Stimulated activated CD4-positive, alpha-beta T cell treated with anti-CD3 and anti-CD28 coated beads, TNF-alpha, amount 100 ng/mL, for 24 hours (primary cell): ENCODE measurements around the gene RAB22A.
A peak's percentile ranks its signal among the peaks of the same experiment; 100 is the strongest.

ENCODE experiments used
- DNase-seq, 3 experiments: peaks; one replicate each; pipeline ENCODE4 v3.0.0-alpha.2; 2020; ENCODE audit warnings: low read depth in 3 of 3

Gene RAB22A

DNA sequence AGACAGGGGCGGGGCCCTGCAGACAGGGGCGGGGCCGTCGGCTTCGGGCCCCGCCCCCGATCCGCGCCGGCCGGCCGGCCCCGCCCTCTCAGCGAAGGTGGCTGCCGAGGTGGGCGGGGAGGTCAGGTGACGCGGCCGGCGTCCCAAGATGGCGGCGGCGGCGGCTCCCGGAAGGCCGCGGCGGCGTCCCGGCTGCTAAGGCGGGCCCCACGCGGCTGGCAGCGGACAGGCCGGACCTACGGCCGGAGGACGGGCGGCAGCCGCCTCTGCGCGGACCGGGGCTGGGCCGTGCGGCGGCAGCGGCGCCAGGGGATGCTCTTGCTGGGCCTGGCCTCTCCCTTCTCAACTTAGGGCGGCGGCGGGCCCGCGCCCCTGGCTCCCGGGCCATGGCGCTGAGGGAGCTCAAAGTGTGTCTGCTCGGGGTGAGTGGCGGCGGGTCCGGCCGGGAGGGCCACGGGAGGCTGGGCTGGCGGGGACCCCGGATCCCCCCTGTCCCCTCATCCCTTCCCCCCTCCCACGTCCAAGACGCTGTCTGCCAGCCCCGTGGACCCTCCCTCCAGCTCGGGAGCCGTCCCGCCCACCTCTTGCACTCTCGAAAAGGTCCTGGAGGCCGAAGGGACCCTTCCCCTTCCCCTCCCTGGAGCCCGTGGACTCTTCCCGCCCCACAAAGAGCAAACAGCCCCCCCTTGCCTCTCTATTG is at the start of gene RAB22A:
Gene RAB22A (plus strand): TSS at position 125 of the 700 bp plus-strand sequence. CDS start 262 bp downstream, at position 387.
- peak; percentile 60 to 76 (median 63) for DNase-seq

- DNase-seq = no peak
Measured at GRCh38 chr20:58260006-58260405, 49.5 kb upstream of the RAB22A start.

DNA sequence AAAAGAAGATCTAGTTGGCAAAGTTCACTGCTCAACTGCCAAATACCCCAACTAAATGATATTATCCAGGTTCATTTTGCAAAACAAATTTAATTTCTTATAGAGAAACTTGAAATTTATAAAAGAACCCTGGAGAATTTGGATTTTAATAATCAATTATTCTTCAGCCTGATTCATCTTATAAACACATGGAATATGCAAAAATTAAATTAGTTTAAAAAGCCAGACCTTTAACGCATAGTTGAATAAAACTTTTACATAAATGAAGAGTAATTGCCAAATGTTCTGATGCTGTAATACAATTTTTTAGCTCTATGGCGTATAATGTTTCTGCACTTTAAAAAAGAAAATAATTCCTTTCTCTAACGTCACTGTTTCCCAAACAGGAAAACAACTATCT is 47.9 kb upstream of the RAB22A start:
- DNase-seq = no peak

DNA sequence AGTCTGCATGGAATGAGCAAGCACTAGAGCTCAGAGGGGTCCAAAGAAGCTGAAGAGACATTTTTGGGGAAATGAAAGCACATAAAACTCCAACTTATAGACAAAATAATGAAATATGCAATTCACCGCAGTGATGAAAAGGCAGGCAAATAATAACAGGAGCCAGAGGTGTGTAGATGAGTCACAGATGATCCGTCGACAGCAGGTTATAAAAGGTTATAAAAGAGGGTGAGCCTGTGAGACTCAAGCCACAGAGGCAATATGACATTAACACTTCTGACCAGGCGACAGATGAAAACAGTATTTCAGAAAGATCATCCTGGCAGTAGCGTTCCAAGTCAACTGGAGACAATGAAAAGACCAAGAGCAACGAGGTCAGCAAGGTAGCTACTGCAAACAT is 45.2 kb upstream of the RAB22A start:
- no peak for DNase-seq

GRCh38 chr20:58267389-58268215 is 41.9 kb upstream of the RAB22A start:
- no peak for DNase-seq

DNA sequence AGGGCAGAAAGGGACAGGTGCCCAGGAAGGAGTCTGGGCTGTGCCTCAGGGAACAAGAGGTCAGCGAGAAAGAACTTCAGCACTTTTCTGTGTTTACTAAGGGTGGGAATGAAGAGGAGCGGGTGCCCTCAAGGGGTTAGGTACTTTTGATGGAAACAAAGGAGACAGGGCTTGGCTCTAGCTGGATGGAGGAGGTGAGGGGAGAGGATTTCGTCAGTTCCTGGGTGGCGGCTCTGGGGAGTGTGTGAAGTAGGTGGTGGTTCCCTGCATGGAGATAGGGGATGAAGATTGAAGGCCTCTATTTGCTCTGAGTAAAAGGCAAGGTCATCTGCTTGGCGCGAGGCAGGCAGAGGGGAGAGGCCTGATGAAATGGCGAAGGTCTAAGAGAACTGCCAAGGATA is 41.1 kb upstream of the RAB22A start:
- DNase-seq = no peak

DNA sequence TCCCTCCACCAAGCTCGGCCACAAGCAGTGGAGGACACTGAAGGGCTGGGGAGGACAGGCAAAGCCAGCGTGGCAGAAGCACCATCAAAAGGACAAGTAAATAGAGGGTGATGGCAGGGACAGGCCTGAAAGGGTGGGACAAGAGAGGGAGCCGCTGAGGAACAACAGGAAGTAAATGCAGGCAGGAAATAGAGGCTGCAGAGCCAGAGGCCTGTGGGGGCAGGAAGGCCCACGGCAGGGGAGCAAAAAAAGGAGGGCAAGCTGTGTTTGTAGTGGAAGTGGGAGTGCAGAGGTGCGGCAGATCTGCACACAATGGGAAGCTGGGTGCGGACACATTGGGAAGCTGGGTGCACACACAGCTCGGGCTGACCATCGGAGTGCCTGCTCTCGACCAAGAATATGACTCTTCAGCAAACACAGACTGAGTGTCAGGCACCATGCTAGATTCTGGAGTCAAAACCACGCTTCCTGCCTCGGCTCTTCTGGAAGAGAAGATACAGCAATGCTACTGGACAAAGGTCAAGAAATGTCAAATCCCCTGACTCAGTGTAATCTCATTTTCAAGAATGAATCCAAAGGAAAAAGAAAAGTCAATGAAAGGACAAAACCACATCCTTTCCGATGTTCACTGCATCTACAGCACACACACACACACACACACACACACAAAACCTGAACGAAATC is 40.4 kb upstream of the RAB22A start:
- DNase-seq = no peak

- DNase-seq = peak in 2 of 3 experiments; percentile 18 to 50
Measured at GRCh38 chr20:58271606-58272351, 37.7 kb upstream of the RAB22A start.

GRCh38 chr20:58274384-58274783 is 35.1 kb upstream of the RAB22A start:
- no peak for DNase-seq

DNA sequence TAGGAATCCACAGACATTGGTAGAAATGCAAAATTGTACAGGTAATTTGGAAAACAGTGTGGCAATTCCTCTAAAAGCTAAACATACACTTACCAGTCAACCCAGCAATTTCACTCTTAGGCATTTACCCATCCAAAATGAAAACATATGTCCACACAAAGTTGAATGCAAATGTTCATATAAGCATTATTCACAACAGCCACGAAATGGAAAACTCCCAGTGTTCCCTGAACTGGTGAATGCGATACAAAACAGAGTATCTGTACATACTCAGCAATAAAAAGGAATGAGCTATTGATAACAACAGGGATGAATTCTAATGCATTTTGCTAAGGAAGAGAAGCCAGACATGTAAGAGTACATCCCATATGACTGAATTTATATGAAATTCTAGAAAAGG is 32.4 kb upstream of the RAB22A start:
- DNase-seq = no peak

DNA sequence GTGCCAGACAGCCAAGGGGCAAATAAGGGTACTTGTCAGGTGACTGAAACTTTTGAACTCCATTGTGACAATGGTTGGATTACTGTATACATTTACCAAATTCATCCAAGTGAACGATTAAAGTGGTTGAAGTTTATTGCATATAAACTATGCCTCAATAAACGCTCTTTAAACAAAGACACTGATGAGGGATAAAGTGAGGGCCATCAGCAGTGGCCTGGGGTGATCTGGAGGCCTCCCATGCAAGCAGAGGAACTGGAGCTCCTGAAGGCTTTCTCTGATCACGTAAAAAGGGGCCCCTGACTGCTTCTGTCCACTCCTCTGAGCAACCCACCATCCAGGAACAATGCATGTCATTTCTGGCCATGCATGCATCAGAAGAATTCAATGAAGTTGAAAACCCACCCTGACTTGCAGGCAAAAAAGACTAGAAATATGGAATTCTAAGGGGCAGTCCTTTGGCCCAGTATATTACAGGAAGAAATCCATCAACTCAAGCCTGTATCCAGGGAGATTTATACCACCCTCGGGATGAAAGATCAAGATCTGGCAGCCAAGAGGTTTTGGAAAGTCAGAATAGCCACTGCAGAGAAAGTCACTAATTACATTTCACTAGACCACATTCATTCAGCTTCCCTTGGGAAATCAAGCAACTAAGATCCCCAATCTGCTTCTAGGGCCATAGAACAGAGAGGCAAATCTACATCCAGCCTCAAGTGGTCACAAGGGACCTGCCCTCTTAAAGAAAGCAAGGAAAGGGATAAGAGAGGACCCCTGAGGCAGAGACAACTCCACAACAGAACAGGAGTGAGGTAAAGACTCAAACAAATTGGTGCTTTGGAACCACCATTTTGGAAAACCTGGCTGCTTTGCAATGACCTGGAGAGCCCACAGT is 31.7 kb upstream of the RAB22A start:
- no peak for DNase-seq

DNA sequence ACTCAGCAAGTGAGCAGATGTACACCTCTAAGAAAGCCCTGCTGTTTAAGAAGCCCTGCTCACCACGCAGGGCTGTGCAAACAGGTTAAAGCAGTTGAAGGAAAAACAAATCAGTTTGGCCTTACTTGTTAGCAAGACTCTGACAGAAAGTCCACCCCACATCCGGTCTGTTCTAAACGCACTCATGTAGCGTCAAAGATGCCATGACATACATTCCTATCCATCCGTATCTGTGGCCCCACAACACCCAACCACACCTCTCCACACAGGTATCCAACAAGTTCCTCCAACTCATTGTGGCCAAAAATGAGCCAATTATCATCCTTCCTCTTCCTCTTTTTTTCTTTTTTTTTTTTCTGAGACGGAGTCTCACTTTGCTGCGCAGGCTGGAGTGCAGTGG is 22.8 kb upstream of the RAB22A start:
- DNase-seq = no peak

DNA sequence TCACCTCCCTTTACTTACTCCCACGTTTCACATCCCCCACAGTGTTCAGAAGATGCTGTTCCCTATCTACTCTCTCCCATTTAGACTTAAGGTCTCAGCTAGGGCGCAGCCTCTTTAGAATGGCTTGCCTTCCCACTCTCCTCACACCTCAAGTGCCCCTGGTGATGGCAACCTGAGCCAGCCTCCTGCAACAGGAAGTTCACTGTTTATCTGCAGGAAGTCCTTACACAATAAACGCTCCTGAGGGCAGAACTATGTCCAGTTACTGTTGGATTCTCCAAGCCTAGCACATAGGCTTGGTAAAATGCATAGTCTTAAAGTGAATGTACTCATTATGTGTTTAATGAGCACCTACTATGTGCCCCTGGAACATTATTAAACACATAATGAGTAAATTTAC is 21.9 kb upstream of the RAB22A start:
- no peak for DNase-seq

DNA sequence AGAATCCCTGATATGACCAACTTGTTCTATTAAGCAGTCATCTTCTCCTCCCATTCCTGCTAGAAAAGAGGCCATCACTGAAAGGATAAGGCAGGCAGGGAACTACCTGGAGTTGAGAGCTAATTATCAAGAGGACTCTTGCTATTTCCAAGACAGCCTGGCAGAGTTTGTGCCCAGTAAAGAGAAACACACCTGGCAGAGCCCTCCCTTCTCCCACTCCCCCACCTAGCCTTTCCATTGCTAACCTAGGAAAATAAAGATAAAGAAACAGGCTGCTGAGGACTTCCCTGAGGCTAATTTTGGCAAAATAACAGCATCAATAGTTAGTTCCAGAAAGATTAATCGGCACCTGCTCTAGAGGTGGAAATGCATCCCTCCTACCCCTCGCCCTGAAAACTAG is 20.4 kb upstream of the RAB22A start:
- no peak for DNase-seq

- DNase-seq = no peak
Measured at GRCh38 chr20:58293453-58293852, 16.1 kb upstream of the RAB22A start.

DNA sequence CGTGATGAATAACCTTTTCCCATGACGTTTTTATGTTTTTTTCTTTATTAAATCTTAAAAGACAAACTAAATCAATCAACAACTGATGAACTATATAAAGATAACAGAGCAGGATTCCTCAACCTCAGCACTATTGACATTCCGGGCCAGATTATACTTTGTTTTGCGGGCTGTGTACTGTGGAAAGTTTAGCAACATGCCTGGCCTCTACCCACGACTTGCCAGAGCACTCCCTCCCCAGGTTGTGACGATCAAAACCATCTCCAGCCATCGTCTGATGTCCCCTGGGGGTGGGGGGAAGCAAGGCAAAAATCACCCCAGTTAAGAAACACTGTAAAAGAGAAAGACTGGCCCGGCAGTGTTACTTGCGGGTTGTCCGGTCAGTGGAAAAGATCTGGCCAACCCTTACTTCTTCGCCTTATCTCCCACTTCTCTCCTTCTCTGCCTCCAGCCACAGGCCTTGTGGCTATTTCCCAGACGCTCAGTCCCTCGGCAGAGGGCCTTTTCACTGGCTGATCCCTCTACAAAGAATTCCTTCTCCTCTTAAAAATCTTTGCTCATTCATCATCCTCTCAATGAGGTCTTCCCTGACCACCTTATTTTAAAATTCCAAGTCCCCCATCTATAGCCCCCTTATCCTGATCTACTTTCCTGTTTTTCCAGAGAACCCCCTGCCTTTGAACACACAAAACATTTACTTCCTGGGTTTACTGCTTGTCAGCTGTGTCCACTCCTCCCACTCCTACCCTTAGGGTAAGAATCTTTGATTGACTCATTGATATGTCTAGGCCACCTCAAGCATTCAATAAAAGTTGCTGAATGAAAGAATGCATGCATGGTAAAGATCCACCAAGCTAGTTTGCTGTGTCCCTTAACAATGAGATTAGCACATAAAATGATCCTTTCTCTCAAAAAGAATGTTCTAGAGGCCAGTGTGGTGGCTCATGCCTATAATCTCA is 14.7 kb upstream of the RAB22A start:
- DNase-seq = no peak

- DNase-seq = no peak
Measured at GRCh38 chr20:58296051-58296837, 13.3 kb upstream of the RAB22A start.

DNA sequence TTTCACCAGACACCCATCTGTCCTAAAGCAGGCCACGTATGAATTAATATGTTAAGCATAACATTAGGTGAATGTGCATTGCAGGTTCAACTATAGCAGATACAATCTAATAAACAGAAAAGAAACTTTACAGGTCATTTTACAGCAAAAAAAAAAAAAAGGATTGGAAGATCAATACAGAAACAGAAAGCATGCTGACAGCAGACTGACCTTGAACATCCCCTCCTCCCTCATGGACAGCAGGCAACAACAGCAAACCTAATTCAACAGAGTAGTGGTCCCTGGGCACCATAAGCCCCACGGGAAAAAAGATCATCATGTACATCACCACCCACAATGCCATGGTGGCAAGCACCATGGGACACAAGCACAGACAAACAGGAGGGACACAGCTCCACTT is 12.1 kb upstream of the RAB22A start:
- no peak for DNase-seq

DNA sequence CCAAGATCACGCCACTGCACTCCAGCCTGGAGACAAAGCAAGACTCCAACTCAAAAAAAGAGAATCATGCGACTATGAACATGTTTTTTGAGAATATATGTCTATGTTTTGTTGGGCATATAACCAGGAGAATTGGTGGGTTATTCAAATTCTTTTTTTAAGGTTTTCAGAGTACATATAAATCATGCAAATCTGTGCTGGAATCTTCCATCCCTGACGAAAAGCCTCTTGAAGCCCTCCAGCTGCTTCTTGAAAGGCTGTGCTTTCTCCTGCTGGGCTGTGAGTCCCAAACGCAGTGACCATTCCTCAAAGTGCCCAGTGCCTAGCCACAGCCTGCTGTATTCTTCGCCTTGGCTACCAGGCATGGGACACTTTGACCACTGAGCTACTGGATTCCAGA is 9.2 kb upstream of the RAB22A start:
- no peak for DNase-seq
